Aortic smooth muscle cell (primary cell): ENCODE results near the gene PLCD3. TPM values are rescaled to one million over a fixed set of nuclear protein-coding genes. Genes with fewer than 3 reads are reported as not detected.

ENCODE experiments used
- total RNA-seq: library from RNA; depleted of rRNA; stranded (reverse); fragments of >200 nt; gene quantifications from 2 replicates; pipeline ENCODE4 v1.2.3, GENCODE V29; 2014

Gene PLCD3, protein sequence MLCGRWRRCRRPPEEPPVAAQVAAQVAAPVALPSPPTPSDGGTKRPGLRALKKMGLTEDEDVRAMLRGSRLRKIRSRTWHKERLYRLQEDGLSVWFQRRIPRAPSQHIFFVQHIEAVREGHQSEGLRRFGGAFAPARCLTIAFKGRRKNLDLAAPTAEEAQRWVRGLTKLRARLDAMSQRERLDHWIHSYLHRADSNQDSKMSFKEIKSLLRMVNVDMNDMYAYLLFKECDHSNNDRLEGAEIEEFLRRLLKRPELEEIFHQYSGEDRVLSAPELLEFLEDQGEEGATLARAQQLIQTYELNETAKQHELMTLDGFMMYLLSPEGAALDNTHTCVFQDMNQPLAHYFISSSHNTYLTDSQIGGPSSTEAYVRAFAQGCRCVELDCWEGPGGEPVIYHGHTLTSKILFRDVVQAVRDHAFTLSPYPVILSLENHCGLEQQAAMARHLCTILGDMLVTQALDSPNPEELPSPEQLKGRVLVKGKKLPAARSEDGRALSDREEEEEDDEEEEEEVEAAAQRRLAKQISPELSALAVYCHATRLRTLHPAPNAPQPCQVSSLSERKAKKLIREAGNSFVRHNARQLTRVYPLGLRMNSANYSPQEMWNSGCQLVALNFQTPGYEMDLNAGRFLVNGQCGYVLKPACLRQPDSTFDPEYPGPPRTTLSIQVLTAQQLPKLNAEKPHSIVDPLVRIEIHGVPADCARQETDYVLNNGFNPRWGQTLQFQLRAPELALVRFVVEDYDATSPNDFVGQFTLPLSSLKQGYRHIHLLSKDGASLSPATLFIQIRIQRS
- 27.3 and 57.7 TPM in 2 replicates for total RNA-seq

GRCh38 chr17:45132320-45132571 lies at the start of gene PLCD3:
TSS of gene PLCD3 (minus strand) at chr17:45132515. CDS start at chr17:45132410, 105 bp downstream.

DNA sequence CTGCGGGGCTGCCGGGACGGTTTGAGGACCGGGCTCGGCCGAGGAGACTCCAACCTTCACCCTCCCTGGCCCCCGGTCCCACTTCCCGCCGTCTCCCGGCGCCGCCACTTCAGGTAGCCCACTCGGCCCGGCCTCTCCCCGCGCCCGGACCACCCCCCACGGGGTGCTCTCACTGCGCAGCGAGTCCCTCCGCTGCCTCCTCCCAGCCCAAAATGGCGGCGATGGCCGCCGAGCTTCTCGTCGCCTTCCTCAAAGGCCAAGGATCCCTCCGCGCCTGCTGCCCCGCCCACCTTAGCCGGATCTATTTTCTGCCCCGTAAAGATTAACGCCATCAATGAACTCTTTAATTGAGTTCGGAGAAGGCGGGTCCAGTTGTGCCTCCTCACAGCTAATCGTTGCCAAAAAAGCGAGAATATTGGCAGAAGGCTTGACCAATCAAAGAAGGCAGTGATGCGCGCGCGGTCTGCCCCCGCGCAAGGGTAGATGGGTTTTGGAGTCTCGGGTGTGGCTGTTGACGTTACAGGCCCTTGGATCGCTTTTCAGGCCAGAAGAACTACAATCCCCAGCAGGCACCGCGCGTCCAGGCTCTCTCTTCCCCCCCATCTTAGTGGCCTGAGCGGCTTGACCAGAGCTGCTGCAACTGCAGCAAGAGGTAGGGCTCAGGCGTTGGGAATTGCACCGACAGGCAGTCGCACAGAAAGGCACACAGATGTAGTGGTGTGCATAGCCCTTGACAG lies 29.1 kb upstream of the PLCD3 start, which contains the start of gene HEXIM2:
HEXIM2 (plus strand) TSS at position 588 of the 737 bp plus-strand sequence. CDS start 919 bp downstream, outside the sequence.

GRCh38 chr17:45148183-45149036 lies 16.1 kb upstream of the PLCD3 start, which contains the start of gene HEXIM1:
TSS of gene HEXIM1 (plus strand) at chr17:45148475. CDS start at chr17:45149191, 716 bp downstream.

DNA sequence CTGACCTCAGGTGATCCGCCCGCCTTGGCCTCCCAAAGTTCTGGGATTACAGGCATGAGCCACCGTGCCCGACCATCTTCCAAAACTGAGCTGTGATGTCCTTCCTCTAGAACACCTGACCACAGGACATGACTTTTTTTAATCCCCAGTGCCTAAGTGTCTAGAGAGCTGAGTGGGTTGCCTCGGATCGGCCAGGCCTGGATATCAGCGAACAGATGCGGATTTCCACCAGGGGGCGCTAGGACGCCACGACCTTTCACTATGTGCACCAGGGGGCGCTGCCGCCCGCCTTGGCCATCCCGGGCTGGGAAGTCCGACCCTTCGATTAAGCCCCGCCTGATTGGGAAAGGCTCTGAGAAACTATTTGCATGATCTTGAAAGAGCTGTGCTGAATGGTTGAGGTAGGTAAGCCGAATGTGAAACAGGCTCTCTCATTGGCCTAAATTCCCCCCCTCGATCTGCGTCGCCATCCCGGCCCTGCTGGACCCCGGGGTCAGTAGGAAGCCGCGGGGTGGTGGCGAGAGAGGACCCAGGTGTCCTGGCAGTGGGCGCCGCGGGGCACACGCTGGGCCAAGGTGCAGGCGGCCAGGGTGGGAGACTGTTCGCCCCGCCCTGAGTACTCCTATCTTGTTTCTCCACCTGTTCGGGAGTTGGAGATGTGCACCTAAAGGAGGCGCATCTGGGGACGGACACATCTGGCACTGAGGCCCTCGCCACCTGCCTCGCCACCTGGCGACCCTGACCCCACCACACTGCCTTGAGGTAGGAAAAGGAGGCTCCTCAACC lies 3.1 kb upstream of the PLCD3 start, which contains the start of gene ACBD4:
ACBD4 (plus strand) TSS at position 496 of the 786 bp plus-strand sequence. CDS start 458 bp downstream, outside the sequence.

DNA sequence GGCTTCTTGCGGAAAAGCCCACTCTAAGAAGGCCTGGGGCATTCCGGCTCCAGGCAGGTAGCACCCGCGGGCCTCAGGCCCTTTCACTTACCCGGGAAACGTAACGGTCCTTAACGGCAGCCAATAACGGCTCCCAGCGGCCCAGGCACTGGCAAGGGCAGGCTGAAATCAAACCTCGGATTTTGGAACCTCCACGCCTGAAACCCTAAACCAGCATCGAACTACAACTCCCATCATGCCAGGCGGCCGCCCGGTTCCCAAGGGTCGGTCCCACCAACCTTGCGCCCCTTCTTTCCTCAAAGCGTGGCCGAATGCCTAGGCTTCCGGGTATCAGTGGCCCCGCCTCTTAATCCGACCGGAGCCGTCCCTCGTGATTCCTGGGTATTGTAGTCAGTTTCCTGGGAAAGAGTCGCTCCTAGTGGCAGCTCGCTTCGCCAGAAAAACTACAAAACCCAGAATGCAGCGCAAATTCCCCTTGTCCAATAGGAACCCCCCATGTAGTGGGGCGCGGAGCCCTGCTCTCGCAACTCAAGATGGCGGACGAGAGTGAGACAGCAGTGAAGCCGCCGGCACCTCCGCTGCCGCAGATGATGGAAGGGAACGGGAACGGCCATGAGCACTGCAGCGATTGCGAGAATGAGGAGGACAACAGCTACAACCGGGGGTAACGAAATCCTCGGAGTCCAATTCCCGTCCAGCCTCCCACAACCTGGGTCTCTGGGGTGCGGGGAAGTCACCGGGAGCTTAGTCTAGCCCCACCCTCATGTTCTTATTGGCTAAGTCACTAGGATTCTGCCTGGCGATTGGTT lies 71.3 kb downstream of the PLCD3 start, which contains the start of gene NMT1:
NMT1 (plus strand) TSS at position 521 of the 809 bp plus-strand sequence; CDS start at position 534, 13 bp downstream.

Other genes with a start within 250 kb of the PLCD3 start
- gene EFTUD2, start 233.1 kb downstream of the PLCD3 start, total RNA-seq, result 87.9 and 100 TPM in 2 replicates
- gene GFAP, start 217.0 kb downstream of the PLCD3 start, total RNA-seq, result 0.44 TPM in 1 of 2 replicates, not detected in the other
- gene KIF18B, start 184.7 kb downstream of the PLCD3 start, total RNA-seq, result 1.7 and 2.6 TPM in 2 replicates
- 0.31 and 0.66 TPM in 2 replicates for gene C1QL1, start 164.2 kb downstream of the PLCD3 start, total RNA-seq
- 19.0 and 22.5 TPM in 2 replicates for gene DCAKD, start 80.9 kb downstream of the PLCD3 start, total RNA-seq
- gene NMT1, start 71.2 kb downstream of the PLCD3 start, total RNA-seq, result 49.2 and 82.8 TPM in 2 replicates
- 7.1 and 8.1 TPM in 2 replicates for gene ACBD4, start 3.2 kb upstream of the PLCD3 start, total RNA-seq
- 10.6 and 11.6 TPM in 2 replicates for gene HEXIM1, start 16.0 kb upstream of the PLCD3 start, total RNA-seq
- 7.7 and 7.9 TPM in 2 replicates for gene HEXIM2, start 29.4 kb upstream of the PLCD3 start, total RNA-seq
- 0.06 and 0.13 TPM in 2 replicates for gene FMNL1, start 89.4 kb upstream of the PLCD3 start, total RNA-seq
- under 0.01 and 0.06 TPM in 2 replicates for gene SPATA32, start 129.6 kb upstream of the PLCD3 start, total RNA-seq
- gene MAP3K14, start 184.5 kb upstream of the PLCD3 start, total RNA-seq, result 1.4 and 1.5 TPM in 2 replicates